HFF-Myc (cell line): Measurements from ENCODE around the gene STON1.
"Not testable (repeated sequence)": the region's sequence is repeated elsewhere in the genome, so short reads cannot be mapped to it uniquely, and the experiment has no call there.

Source experiments
- DNase-seq: peaks from one replicate; pipeline ENCODE4 v3.0.0-alpha.2; 2011; ENCODE audit warnings: low read depth; ENCODE audit errors: extremely low read depth
- H3K4me3 ChIP-seq: replicated peaks from 2 replicates; pipeline ENCODE4 v1.5.1; 2011; ENCODE audit warnings: low read depth, mild to moderate bottlenecking, control low read depth, low read length
- TF ChIP-seq, protein P1 (sequence below): IDR thresholded peaks from 2 replicates; pipeline ENCODE4 v1.5.1; 2012; ENCODE audit warnings: mild to moderate bottlenecking, low read depth, low read length, control low read depth; ENCODE audit errors: missing control alignments

STON1 gene

DNA sequence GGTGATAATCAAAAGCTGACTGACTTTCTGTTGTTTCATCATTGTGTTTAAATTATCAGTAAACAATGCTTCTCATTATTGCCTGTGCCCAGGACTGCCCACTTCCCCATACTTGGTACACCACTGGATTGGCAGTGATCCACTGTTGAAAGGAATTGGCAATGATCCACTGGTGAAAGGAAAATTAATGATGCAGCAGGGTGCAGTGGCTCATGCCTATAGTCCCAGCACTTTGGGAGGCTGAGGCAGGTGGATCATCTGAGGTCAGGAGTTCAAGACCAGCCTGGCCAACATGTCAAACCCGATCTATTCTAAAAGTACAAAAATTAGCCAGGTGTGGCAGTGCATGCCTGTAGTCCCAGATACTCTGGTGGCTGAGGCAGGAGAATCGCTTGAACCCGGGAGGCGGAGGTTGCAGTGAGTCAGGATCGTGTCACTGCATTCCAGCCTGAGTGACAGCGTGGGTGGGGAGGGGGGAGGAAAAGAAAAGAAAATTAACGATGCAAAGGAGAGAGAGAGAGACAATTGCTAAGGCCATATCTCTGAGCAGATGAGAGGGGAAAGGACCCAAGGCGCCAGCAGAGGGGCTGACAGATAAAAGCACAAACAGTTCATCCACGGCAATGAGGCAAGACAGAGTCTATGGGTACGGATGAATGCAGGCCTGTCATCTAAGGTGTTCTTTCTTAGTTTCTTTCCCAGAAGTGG lies 77.5 kb downstream of the STON1 start:
- TF ChIP-seq, protein P1, sequence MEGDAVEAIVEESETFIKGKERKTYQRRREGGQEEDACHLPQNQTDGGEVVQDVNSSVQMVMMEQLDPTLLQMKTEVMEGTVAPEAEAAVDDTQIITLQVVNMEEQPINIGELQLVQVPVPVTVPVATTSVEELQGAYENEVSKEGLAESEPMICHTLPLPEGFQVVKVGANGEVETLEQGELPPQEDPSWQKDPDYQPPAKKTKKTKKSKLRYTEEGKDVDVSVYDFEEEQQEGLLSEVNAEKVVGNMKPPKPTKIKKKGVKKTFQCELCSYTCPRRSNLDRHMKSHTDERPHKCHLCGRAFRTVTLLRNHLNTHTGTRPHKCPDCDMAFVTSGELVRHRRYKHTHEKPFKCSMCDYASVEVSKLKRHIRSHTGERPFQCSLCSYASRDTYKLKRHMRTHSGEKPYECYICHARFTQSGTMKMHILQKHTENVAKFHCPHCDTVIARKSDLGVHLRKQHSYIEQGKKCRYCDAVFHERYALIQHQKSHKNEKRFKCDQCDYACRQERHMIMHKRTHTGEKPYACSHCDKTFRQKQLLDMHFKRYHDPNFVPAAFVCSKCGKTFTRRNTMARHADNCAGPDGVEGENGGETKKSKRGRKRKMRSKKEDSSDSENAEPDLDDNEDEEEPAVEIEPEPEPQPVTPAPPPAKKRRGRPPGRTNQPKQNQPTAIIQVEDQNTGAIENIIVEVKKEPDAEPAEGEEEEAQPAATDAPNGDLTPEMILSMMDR: no peak
- DNase-seq: no peak
- no peak overlapping the region for H3K4me3 ChIP-seq

DNA sequence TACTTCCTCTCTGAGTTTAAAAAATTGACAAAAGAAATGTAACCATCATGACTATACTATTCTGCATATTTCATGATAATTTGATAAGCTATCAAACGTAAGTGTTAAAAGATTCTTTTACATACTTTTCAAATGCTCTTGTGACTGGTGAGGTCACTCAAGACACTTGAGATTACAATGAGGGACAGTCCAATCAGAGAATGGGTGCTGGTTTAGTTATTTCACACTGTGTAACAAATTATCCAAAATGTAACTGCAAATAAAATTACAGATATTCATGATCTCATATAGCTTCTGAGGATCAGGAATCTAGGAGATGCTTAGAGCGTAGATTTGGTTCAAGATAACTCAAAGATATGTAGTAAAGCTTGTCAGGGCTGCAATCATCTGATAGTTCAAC lies 83.3 kb downstream of the STON1 start:
- H3K4me3 ChIP-seq: no peak overlapping the region
- DNase-seq: no peak
- TF ChIP-seq, protein P1: no peak

DNA sequence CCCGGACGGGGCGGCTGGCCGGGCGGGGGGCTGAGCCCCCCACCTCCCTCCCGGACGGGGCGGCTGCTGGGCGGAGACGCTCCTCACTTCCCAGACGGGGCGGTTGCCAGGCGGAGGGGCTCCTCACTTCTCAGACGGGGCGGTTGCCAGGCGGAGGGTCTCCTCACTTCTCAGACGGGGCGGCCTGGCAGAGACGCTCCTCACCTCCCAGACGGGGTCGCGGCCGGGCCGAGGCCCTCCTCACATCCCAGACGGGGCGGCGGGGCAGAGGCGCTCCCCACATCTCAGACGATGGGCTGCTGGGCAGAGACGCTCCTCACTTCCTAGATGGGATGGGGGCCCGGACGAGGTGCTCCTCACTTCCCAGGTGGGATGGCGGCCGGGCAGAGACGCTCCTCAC lies 84.6 kb downstream of the STON1 start:
- DNase-seq, H3K4me3 ChIP-seq: not testable (repeated sequence)

DNA sequence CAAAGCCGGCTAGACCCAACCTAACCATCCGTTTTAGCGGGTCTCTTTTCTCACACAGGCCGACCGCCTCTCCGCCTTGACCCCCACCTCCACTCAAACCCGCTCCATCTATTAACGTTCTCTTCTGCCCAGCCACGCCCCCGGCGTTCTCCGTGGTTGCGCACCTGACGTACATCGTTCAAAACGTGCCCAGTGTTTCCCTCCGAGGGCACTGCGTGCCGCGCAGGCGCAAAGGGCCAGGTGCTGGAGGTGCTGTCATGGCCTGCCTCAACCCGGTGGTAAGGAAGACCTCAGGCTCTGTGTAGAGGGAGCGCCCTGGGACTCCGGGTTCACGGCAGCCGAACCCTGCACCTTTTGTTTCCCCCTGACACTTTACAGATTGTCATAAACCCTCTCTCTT lies 87.7 kb downstream of the STON1 start, which contains the start of gene GTF2A1L:
GTF2A1L (plus strand) TSS at position 239 of the 400 bp plus-strand sequence; CDS start at position 258, 19 bp downstream.
- DNase-seq: no peak
- no peak within 1 kb of the TSS for H3K4me3 ChIP-seq
- TF ChIP-seq, protein P1: no peak

DNA sequence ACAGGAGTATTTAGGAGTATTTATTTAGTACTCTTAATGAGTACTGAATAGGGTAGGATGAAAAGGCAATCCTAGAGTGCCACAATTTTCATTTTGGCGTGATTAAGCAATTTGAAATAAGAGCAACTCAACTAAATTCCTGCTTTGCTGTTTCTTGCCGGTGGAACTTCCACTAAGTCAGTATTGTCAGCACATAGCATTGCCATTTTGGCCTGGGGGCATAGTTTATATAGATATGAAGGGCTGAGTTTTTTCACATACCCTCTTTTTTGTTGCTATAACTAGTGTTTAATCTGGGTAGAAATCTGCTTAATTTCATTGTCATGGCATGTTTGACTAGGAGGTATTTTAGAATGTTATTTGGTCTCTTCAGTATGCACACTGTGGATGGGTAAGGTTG lies 89.6 kb downstream of the STON1 start:
- TF ChIP-seq, protein P1: no peak
- no peak for DNase-seq
- no peak overlapping the region for H3K4me3 ChIP-seq

DNA sequence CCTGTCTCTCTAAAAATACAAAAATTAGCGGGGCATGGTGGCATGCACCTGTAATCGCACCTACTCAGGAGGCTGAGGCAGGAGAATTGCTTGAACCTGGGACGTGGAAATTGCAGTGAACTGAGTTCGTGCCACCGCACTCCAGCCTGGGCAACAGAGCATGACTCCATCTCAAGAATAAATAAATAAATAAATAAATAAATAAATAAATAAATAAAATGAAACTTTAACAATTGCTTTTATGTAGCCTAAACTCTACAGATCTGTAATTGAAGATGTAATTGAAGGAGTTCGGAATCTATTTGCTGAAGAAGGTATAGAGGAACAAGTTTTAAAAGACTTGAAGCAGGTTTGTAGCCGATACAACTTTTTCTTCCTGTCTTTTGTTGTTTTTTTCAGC lies 90.7 kb downstream of the STON1 start:
- DNase-seq: no peak

DNA sequence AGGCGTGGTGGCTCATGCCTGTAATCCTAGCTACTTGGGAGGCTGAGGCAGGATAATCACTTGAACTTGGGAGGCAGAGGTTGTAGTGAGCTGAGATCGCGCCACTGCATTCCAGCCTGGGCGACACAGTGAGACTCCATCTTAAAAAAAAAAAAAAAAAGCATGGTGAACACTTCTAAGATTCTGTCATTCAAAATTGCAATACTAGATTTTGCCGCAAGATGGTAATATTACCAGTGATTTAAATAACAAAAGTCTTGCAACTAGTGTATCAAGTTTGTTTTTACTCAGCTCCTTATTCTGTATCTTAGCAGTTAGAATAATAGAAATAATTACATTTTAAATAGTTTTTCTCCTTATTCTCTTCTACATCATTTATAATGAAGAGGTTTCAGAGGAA lies 92.7 kb downstream of the STON1 start:
- not testable (repeated sequence) for DNase-seq, H3K4me3 ChIP-seq

More for the DNA sequence above, 90.7 kb downstream of the STON1 start:
- TF ChIP-seq, protein P1: no peak
- H3K4me3 ChIP-seq: no peak overlapping the region

DNA sequence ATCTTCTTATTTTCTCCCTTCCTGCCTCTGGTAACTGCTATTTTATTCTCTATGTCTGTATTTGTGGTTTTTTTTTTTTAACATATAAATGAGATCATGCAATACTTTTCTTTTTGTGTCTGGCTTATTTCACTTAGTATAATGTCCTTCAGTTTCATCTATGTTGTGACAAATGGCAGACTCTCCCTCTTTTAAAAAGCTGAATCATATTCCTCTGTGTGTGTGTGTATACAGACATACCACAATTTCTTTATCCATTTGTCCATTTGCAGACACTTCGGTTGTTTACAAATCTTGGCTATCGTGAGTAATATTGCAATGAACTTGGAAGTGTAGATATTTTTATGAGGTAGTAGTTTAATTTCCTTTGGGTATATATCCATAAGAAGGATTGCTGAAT lies 94.7 kb downstream of the STON1 start:
- no peak overlapping the region for H3K4me3 ChIP-seq
- TF ChIP-seq, protein P1: no peak
- DNase-seq: no peak
